ENCODE data around the gene RPS3A. TPM values are rescaled to one million over a fixed set of nuclear protein-coding genes. Genes with fewer than 3 reads are reported as not detected.

The RPS3A gene
- total and polyA plus RNA-seq, 9 of the 15 experiments (the other 6 are each of a cell fraction or from before 2014, with no cell fraction given) = 2,102 to 5,488 (median 3,554) TPM

- H3K36me3 ChIP-seq (ENCODE audit: control insufficient read depth, insufficient read depth, low read length) = peaks cover 42% of the 10 kb centered on the region
- POLR2A ChIA-PET = interaction anchor here (0.5 kb wide), 1 partner anchor 818 kb away, joined by 3 read pairs; no protein-coding TSS in a partner anchor
Observed at GRCh38 chr4:151110236-151110635, 10.8 kb downstream of the RPS3A start.

More at GRCh38 chr4:151110236-151110635, 10.8 kb downstream of the RPS3A start:
- intact Hi-C loops (cut with micrococcal nuclease) (loop anchor here (10.0 kb wide), 1 partner anchor 535 kb away; no protein-coding TSS in a partner anchor), in situ Hi-C loops (cut with MboI) (loop anchor here (10.0 kb wide), 1 partner anchor 505 kb away; no protein-coding TSS in a partner anchor)
- H4K20me1 ChIP-seq (replicated peaks; ENCODE audit: control insufficient read depth, insufficient read depth, low read length) = no peaks in the 10 kb centered on the region
- no peak for ATAC-seq
- CTCF ChIA-PET (ENCODE audit: low intra/inter-chr PET ratio) = no interaction called here
- no peaks in the 10 kb centered on the region for H3K79me2 ChIP-seq (ENCODE audit: control insufficient read depth, insufficient read depth, low read length)
- WGBS (ENCODE audit: insufficient coverage, low coverage, missing lambda C conversion rate) = 90% methylated on average over 3 of the region's 3 CpGs
- BruUV-seq (replicated peaks) = no TSS peak
- no peak overlapping the region for H3K9ac ChIP-seq (ENCODE audit: insufficient read depth in 1 of 2, low read depth in 2 of 2, low read length in 2 of 2)
- no peak overlapping the region for H3K27ac ChIP-seq (ENCODE audit: extremely low read depth, low read depth, low read length)
- no peak overlapping the region for H3K4me2 ChIP-seq (ENCODE audit: insufficient read depth, low read length)
- no peak for DNase-seq (ENCODE audit: extremely low read depth in 1 of 4, low spot score in 3 of 4)
- no peak for TF ChIP-seq HOMEZ (CRISPR knock-in tag; IDR thresholded peaks at IDR 0.05)
- TF ChIP-seq ZNF12 (CRISPR knock-in tag; IDR thresholded peaks at IDR 0.05) = no peak
- peak; percentile 87 for TF ChIP-seq ZNF121 (CRISPR knock-in tag; conservative IDR thresholded peaks at IDR 0.05)
- no peak overlapping the region for H3K4me3 ChIP-seq
- FAIRE-seq = no peak
- no peaks in the 10 kb centered on the region for H3K27me3 ChIP-seq (ENCODE audit: control insufficient read depth in 2 of 2, insufficient read depth in 2 of 2, low read length in 2 of 2)
- no peaks in the 10 kb centered on the region for H3K4me1 ChIP-seq (replicated peaks in 1 of 2; ENCODE audit: control insufficient read depth in 2 of 2, insufficient read depth in 2 of 2, low read length in 2 of 2)
- no peak overlapping the region for H2AFZ ChIP-seq (ENCODE audit: low read depth, low read length)
- H3K9me1 ChIP-seq (ENCODE audit: control insufficient read depth, insufficient read depth, low read length) = no peaks in the 10 kb centered on the region
- H3K9me3 ChIP-seq (replicated peaks; ENCODE audit: control insufficient read depth, insufficient read depth, low read depth, low read length) = no peaks in the 10 kb centered on the region
